ENCODE measurements around the gene CEP83. TPM values are rescaled to one million over a fixed set of nuclear protein-coding genes. Genes with fewer than 3 reads are reported as not detected.
A peak's percentile ranks its signal among the peaks of the same experiment; 100 is the strongest.

The CEP83 gene
- total RNA-seq, 2 experiments from 2014 or later, result 19.0 to 21.5 TPM

- Mint-ChIP-seq H3K4me1 (ENCODE audit: low read depth) (peaks cover 31% of the 10 kb centered on the region), H3K4me3 (peak overlapping the region; percentile 89), H3K27me3 (ENCODE audit: low read depth) (no peaks in the 10 kb centered on the region), H3K27ac (peak overlapping the region; percentile 96), H3K9me3 (no peaks in the 10 kb centered on the region), H3K36me3 (ENCODE audit: low read depth) (peaks cover 5% of the 10 kb centered on the region)
- DNase-seq, result peak; percentile 83
- intact Hi-C loops (cut with micrococcal nuclease), result loop anchor here (1.0 to 10.0 kb wide), 7 partner anchors 54 to 1210 kb away; partner anchors contain the start of genes CRADD, FGD6, METAP2 and NDUFA12
- CTCF ChIA-PET, result interaction anchor here (0.9 to 1.8 kb wide), 5 partner anchors 52 to 235 kb away, joined by 3 to 6 read pairs (median 3); no protein-coding TSS in a partner anchor
These were observed 197.2 kb downstream of the CEP83 start for GRCh38 chr12:94262228-94263010.

- intact Hi-C loops (cut with micrococcal nuclease), result loop anchor here (1.0 to 10.0 kb wide), 7 partner anchors 53 to 1211 kb away; partner anchors contain the start of genes CRADD, FGD6, METAP2 and NDUFA12
- Mint-ChIP-seq H3K27me3 (ENCODE audit: low read depth) (no peaks in the 10 kb centered on the region), H3K9me3 (no peaks in the 10 kb centered on the region), H3K4me3 (peak overlapping the region; percentile 89), H3K36me3 (ENCODE audit: low read depth) (peaks cover 5% of the 10 kb centered on the region), H3K27ac (peak overlapping the region; percentile 96), H3K4me1 (ENCODE audit: low read depth) (peaks cover 25% of the 10 kb centered on the region)
- no peak for DNase-seq
- CTCF ChIA-PET, result interaction anchor here (1.4 kb wide), 1 partner anchor 127 kb away, joined by 3 read pairs; no protein-coding TSS in a partner anchor
These were observed 197.9 kb downstream of the CEP83 start for GRCh38 chr12:94261786-94262185.

GRCh38 chr12:94261119-94261518 lies 198.5 kb downstream of the CEP83 start:
- no peak for DNase-seq
- no peak overlapping the region for H3K4me3 Mint-ChIP-seq
- no peak overlapping the region for H3K27ac Mint-ChIP-seq
- intact Hi-C loops (cut with micrococcal nuclease), result loop anchor here (5.0 to 10.0 kb wide), 5 partner anchors 476 to 1211 kb away; partner anchors contain the start of genes CRADD, FGD6, METAP2 and NDUFA12
- CTCF ChIA-PET, result no interaction called here
- no peaks in the 10 kb centered on the region for H3K9me3 Mint-ChIP-seq
- H3K4me1 Mint-ChIP-seq (ENCODE audit: low read depth), result peaks cover 24% of the 10 kb centered on the region
- peaks cover 4% of the 10 kb centered on the region for H3K36me3 Mint-ChIP-seq (ENCODE audit: low read depth)
- no peaks in the 10 kb centered on the region for H3K27me3 Mint-ChIP-seq (ENCODE audit: low read depth)

GRCh38 chr12:94260717-94261116 lies 198.9 kb downstream of the CEP83 start:
- peaks cover 24% of the 10 kb centered on the region for H3K4me1 Mint-ChIP-seq (ENCODE audit: low read depth)
- no peaks in the 10 kb centered on the region for H3K9me3 Mint-ChIP-seq
- CTCF ChIA-PET, result interaction anchor here (0.6 kb wide), 1 partner anchor 30 kb away, joined by 3 read pairs; no protein-coding TSS in a partner anchor
- no peak for DNase-seq
- no peak overlapping the region for H3K27ac Mint-ChIP-seq
- intact Hi-C loops (cut with micrococcal nuclease), result loop anchor here (5.0 to 10.0 kb wide), 5 partner anchors 476 to 1212 kb away; partner anchors contain the start of genes CRADD, FGD6, METAP2 and NDUFA12
- H3K36me3 Mint-ChIP-seq (ENCODE audit: low read depth), result peaks cover 3% of the 10 kb centered on the region
- no peak overlapping the region for H3K4me3 Mint-ChIP-seq
- no peaks in the 10 kb centered on the region for H3K27me3 Mint-ChIP-seq (ENCODE audit: low read depth)

GRCh38 chr12:94260017-94260416 lies 199.7 kb downstream of the CEP83 start:
- CTCF ChIA-PET, result interaction anchor here (0.6 kb wide), 1 partner anchor 153 kb away, joined by 3 read pairs; no protein-coding TSS in a partner anchor
- H3K4me3 Mint-ChIP-seq, result no peak overlapping the region
- H3K27ac Mint-ChIP-seq, result no peak overlapping the region
- no peaks in the 10 kb centered on the region for H3K9me3 Mint-ChIP-seq
- H3K27me3 Mint-ChIP-seq (ENCODE audit: low read depth), result no peaks in the 10 kb centered on the region
- intact Hi-C loops (cut with micrococcal nuclease), result loop anchor here (5.0 to 10.0 kb wide), 5 partner anchors 475 to 1212 kb away; partner anchors contain the start of genes CRADD, FGD6, METAP2 and NDUFA12
- peaks cover 6% of the 10 kb centered on the region for H3K36me3 Mint-ChIP-seq (ENCODE audit: low read depth)
- H3K4me1 Mint-ChIP-seq (ENCODE audit: low read depth), result peaks cover 24% of the 10 kb centered on the region
- no peak for DNase-seq

GRCh38 chr12:94258593-94258992 lies 201.1 kb downstream of the CEP83 start:
- H3K36me3 Mint-ChIP-seq (ENCODE audit: low read depth), result peaks cover 8% of the 10 kb centered on the region
- peaks cover 21% of the 10 kb centered on the region for H3K4me1 Mint-ChIP-seq (ENCODE audit: low read depth)
- CTCF ChIA-PET, result interaction anchor here (0.8 kb wide), 1 partner anchor 12 kb away, joined by 3 read pairs; no protein-coding TSS in a partner anchor
- no peak overlapping the region for H3K27ac Mint-ChIP-seq
- H3K27me3 Mint-ChIP-seq (ENCODE audit: low read depth), result no peaks in the 10 kb centered on the region
- intact Hi-C loops (cut with micrococcal nuclease), result no loop called here
- H3K9me3 Mint-ChIP-seq, result no peaks in the 10 kb centered on the region
- H3K4me3 Mint-ChIP-seq, result no peak overlapping the region
- no peak for DNase-seq

Other genes starting within 250 kb of the CEP83 start
- gene TMCC3, start 190.7 kb upstream of the CEP83 start, total RNA-seq, result under 1 TPM in 1 of 2 experiments, not detected in 1; 0.05 TPM